SK-N-SH (cell line): ENCODE data around the gene ZNF680.

Experiments
- CTCF ChIP-seq: fragments of 200-600 bp; sonication (generic); IDR thresholded peaks from 2 replicates; pipeline ENCODE4 v1.6.1; 2017; ENCODE audit warnings: antibody characterized with exemption, mild to moderate bottlenecking, moderate library complexity
- POLR2AphosphoS5 ChIP-seq: IDR thresholded peaks from 2 replicates; pipeline ENCODE4 v1.6.1; 2012; ENCODE audit warnings: low read depth, low read length
- RAD21 ChIP-seq: IDR thresholded peaks from 2 replicates; pipeline ENCODE4 v1.6.1; 2012; ENCODE audit warnings: mild to moderate bottlenecking, low read length
- TAF1 ChIP-seq: IDR thresholded peaks from 2 replicates; pipeline ENCODE4 v1.6.1; 2012; ENCODE audit warnings: low read depth, mild to moderate bottlenecking, low read length, moderate library complexity, borderline replicate concordance
- TCF12 ChIP-seq: IDR thresholded peaks from 2 replicates; pipeline ENCODE4 v1.4.0; 2012
- USF1 ChIP-seq: IDR thresholded peaks from 2 replicates; pipeline ENCODE4 v1.4.0; 2012; ENCODE audit warnings: low read depth, borderline replicate concordance

GRCh38 chr7:64485623-64486022 lies 77.2 kb downstream of the ZNF680 start:
- TF ChIP-seq USF1 (no peak), CTCF (no peak), TAF1 (no peak), POLR2AphosphoS5 (no peak), TCF12 (no peak), RAD21 (no peak)
